ENCODE measurements around the gene MYL7. TPM values are rescaled to one million over a fixed set of nuclear protein-coding genes. Genes with fewer than 3 reads are reported as not detected.

MYL7 gene
- total RNA-seq, 1 experiment from 2014 or later = not detected

DNA sequence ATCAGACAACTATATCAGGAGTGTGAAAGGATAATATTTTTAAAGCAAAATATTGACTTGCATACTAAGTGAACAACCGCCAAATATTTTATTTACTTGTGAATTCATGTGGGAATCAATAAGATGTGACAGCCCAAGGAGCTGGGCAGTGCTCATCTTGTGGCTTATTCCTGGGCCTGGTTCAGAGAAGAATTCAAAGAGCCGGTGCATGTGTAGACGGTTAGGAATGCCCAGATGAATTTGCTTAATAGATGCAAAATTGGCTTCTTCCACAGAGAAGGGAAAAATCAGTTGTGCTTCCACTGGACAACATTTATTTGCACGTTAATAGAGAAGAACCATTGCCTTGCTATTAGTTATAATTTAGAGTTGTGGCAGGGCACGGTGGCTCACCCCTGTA is 4.4 kb downstream of the MYL7 start:
- no peaks in the 10 kb centered on the region; a peak in 1 of 4 replicates for H3K4me1 ChIP-seq (ENCODE audit: control insufficient read depth in 1 of 2, insufficient read depth in 2 of 2, low read length in 2 of 2)
- H3K9me3 ChIP-seq (ENCODE audit: control insufficient read depth in 1 of 2, insufficient read depth in 1 of 2, low read depth in 1 of 2, low read length in 2 of 2) = no peaks in the 10 kb centered on the region
- H3K27me3 ChIP-seq (ENCODE audit: insufficient read depth, low read length) = no peaks in the 10 kb centered on the region
- no peak overlapping the region for H2AFZ ChIP-seq (ENCODE audit: low read depth, low read length, poor library complexity, severe bottlenecking)
- H4K20me1 ChIP-seq (ENCODE audit: insufficient read depth) = no peaks in the 10 kb centered on the region
- RAD21 ChIA-PET (ENCODE audit: low non-redundant PET in 1 of 2, low total read pairs in 2 of 2, uncharacterized antibody in 2 of 2, unreplicated experiment in 2 of 2) = no interaction called here
- H3K79me2 ChIP-seq (ENCODE audit: insufficient read depth, low read length) = no peaks in the 10 kb centered on the region
- no peak overlapping the region for H3K9ac ChIP-seq (ENCODE audit: low read length)
- intact Hi-C loops (cut with micrococcal nuclease) = no loop called here
- POLR2A ChIA-PET = no interaction called here
- no peak for TF ChIP-seq SRF (IDR thresholded peaks at IDR 0.05; ENCODE audit: low read depth)
- no peak for TF ChIP-seq YY1 (IDR thresholded peaks at IDR 0.05; ENCODE audit: extremely low read depth, insufficient replicate concordance, low read depth, low read length)
- no peak for TF ChIP-seq ZFX (IDR thresholded peaks at IDR 0.05)
- TF ChIP-seq ELF1 (IDR thresholded peaks at IDR 0.05; ENCODE audit: borderline replicate concordance, low read depth) = no peak
- TF ChIP-seq, protein P1, sequence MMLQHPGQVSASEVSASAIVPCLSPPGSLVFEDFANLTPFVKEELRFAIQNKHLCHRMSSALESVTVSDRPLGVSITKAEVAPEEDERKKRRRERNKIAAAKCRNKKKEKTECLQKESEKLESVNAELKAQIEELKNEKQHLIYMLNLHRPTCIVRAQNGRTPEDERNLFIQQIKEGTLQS (IDR thresholded peaks at IDR 0.05) = no peak
- TF ChIP-seq EZH2phosphoT487 (IDR thresholded peaks at IDR 0.05; ENCODE audit: borderline replicate concordance) = no peak
- no peak for TF ChIP-seq JUND (IDR thresholded peaks at IDR 0.05)
- no peak for TF ChIP-seq POLR2A (IDR thresholded peaks at IDR 0.05; ENCODE audit: borderline replicate concordance, extremely low read depth, insufficient read depth, insufficient read length)
- TF ChIP-seq RAD21 (IDR thresholded peaks at IDR 0.05; ENCODE audit: low read depth) = no peak
- TF ChIP-seq, protein P2, sequence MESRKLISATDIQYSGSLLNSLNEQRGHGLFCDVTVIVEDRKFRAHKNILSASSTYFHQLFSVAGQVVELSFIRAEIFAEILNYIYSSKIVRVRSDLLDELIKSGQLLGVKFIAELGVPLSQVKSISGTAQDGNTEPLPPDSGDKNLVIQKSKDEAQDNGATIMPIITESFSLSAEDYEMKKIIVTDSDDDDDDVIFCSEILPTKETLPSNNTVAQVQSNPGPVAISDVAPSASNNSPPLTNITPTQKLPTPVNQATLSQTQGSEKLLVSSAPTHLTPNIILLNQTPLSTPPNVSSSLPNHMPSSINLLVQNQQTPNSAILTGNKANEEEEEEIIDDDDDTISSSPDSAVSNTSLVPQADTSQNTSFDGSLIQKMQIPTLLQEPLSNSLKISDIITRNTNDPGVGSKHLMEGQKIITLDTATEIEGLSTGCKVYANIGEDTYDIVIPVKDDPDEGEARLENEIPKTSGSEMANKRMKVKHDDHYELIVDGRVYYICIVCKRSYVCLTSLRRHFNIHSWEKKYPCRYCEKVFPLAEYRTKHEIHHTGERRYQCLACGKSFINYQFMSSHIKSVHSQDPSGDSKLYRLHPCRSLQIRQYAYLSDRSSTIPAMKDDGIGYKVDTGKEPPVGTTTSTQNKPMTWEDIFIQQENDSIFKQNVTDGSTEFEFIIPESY (IDR thresholded peaks at IDR 0.05; ENCODE audit: extremely low read depth, insufficient replicate concordance, low read length) = no peak
- no peak for TF ChIP-seq SP1 (IDR thresholded peaks at IDR 0.05; ENCODE audit: low read depth)
- no peak for TF ChIP-seq CBX3 (IDR thresholded peaks at IDR 0.05; ENCODE audit: low read depth)
- TF ChIP-seq FOSL1 (IDR thresholded peaks at IDR 0.05; ENCODE audit: low read depth) = no peak
- TF ChIP-seq ZNF274 (IDR thresholded peaks at IDR 0.05; ENCODE audit: low read depth, low read length) = no peak
- no peak for TF ChIP-seq SIN3A (IDR thresholded peaks at IDR 0.05; ENCODE audit: low read depth)
- TF ChIP-seq EZH2 (IDR thresholded peaks at IDR 0.05) = no peak
- H3K9me2 ChIP-seq (ENCODE audit: insufficient read depth) = no peaks in the 10 kb centered on the region
- DNase-seq (ENCODE audit: low read depth, low spot score) (no peak), ATAC-seq (no peak)
- no peak overlapping the region for H3K27ac ChIP-seq (ENCODE audit: low read depth, low read length)
- CTCF ChIA-PET = no interaction called here
- H3K36me3 ChIP-seq (ENCODE audit: control insufficient read depth in 1 of 2, insufficient read depth in 2 of 2, low read length in 2 of 2) = no peaks in the 10 kb centered on the region
- no TSS peak for BruUV-seq (replicated peaks)
- no peak overlapping the region for H3K4me2 ChIP-seq (ENCODE audit: low read length)
- H3K4me3 ChIP-seq (replicated peaks in 1 of 2; ENCODE audit: low read depth in 1 of 2, low read length in 2 of 2) = no peak overlapping the region

Data from HCT116 (cell line).